Osteocyte (in vitro differentiated cells): ENCODE measurements around the gene PIGW. TPM values are rescaled to one million over a fixed set of nuclear protein-coding genes. Genes with fewer than 3 reads are reported as not detected.

Experiments
- DNase-seq: peaks from one replicate; pipeline ENCODE4 v3.0.0; 2021; ENCODE audit warnings: mixed read lengths; ENCODE audit not compliant: unreplicated experiment; ENCODE audit errors: extremely low spot score
- H3K27ac Mint-ChIP-seq: one replicate; pipeline ENCODE4 v1.8.0; 2021; ENCODE audit warnings: mild to moderate bottlenecking, mixed read lengths; ENCODE audit not compliant: unreplicated experiment
- H3K27me3 Mint-ChIP-seq: one replicate; pipeline ENCODE4 v1.8.0; 2021; ENCODE audit warnings: mixed read lengths; ENCODE audit not compliant: unreplicated experiment
- H3K36me3 Mint-ChIP-seq: one replicate; pipeline ENCODE4 v1.8.0; 2021; ENCODE audit warnings: mixed read lengths; ENCODE audit not compliant: unreplicated experiment
- H3K4me1 Mint-ChIP-seq: one replicate; pipeline ENCODE4 v1.8.0; 2021; ENCODE audit warnings: mixed read lengths; ENCODE audit not compliant: unreplicated experiment
- H3K4me3 Mint-ChIP-seq: one replicate; pipeline ENCODE4 v1.8.0; 2021; ENCODE audit warnings: mild to moderate bottlenecking, moderate library complexity, mixed read lengths; ENCODE audit not compliant: unreplicated experiment
- H3K9me3 Mint-ChIP-seq: one replicate; pipeline ENCODE4 v1.8.0; 2021; ENCODE audit warnings: mixed read lengths; ENCODE audit not compliant: unreplicated experiment
- total RNA-seq: library from RNA; stranded (reverse); gene quantifications from 2 replicates; pipeline ENCODE4 v1.2.1, GENCODE V29; 2021
- TF ChIP-seq, protein P1 (sequence below): fragments of 200-600 bp; sonication (generic); IDR thresholded peaks from 2 replicates; pipeline ENCODE4 v1.5.0; 2021; ENCODE audit warnings: antibody characterized with exemption, mild to moderate bottlenecking, moderate library complexity

The PIGW gene
- total RNA-seq, 1 donor from 2014 or later = 9.7 TPM

DNA sequence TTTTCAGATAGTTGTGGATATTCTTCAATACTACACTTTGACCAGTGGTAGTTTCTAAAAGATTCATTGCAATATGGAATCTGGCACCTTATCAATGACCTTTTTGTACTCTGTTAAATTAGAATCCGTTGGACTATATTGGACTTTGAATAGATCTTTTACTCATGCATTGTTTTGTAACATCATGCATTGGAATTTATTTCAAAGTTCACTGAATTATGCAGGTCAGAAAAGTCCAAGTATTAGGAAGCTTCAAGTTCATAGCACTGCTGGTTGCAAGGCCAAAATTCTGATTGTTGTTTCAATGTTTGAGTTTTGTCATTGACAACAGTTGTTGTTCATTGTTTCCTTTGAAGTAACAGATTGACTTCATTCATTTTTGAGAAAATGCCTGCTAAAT, 49.0 kb downstream of the PIGW start:
- Mint-ChIP-seq H3K4me1 (no peaks in the 10 kb centered on the region), H3K4me3 (no peak overlapping the region), H3K9me3 (no peaks in the 10 kb centered on the region), H3K36me3 (peaks cover 29% of the 10 kb centered on the region), H3K27me3 (no peaks in the 10 kb centered on the region), H3K27ac (no peak overlapping the region)
- no peak for DNase-seq
- TF ChIP-seq, protein P1, sequence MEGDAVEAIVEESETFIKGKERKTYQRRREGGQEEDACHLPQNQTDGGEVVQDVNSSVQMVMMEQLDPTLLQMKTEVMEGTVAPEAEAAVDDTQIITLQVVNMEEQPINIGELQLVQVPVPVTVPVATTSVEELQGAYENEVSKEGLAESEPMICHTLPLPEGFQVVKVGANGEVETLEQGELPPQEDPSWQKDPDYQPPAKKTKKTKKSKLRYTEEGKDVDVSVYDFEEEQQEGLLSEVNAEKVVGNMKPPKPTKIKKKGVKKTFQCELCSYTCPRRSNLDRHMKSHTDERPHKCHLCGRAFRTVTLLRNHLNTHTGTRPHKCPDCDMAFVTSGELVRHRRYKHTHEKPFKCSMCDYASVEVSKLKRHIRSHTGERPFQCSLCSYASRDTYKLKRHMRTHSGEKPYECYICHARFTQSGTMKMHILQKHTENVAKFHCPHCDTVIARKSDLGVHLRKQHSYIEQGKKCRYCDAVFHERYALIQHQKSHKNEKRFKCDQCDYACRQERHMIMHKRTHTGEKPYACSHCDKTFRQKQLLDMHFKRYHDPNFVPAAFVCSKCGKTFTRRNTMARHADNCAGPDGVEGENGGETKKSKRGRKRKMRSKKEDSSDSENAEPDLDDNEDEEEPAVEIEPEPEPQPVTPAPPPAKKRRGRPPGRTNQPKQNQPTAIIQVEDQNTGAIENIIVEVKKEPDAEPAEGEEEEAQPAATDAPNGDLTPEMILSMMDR = no peak

DNA sequence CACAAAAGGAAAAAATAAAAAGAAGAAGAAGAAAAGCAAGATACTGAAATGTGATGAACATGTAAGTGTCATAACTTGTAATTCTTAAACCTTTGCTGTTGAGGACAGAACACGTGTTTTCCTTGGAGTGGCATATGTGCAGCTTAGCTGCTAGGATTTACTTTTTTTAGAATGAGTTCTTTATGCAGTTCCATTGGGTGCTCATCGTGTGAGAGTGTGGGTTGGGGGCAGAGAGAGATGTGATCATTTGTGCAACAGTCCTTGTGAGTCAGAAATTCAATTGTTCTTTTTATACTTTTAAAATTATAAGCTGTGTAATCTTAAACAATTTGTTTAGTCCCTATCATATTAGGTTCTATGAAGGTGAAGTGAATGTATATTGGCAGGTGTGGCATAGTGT, 51.4 kb downstream of the PIGW start:
- H3K4me1 Mint-ChIP-seq = peaks cover 1% of the 10 kb centered on the region
- no peak for DNase-seq
- H3K36me3 Mint-ChIP-seq = peaks cover 31% of the 10 kb centered on the region
- H3K9me3 Mint-ChIP-seq = no peaks in the 10 kb centered on the region
- TF ChIP-seq, protein P1 = no peak
- H3K4me3 Mint-ChIP-seq = no peak overlapping the region
- H3K27me3 Mint-ChIP-seq = no peaks in the 10 kb centered on the region
- H3K27ac Mint-ChIP-seq = no peak overlapping the region

Other genes starting within 250 kb of the PIGW start
- not detected in 2 replicates for gene TBC1D3G, start 211.1 kb upstream of the PIGW start, total RNA-seq
- not detected in 2 replicates for gene TBC1D3H, start 146.6 kb upstream of the PIGW start, total RNA-seq
- 35.2 and 35.5 TPM in 2 replicates for gene ZNHIT3, start 48.3 kb upstream of the PIGW start, total RNA-seq
- gene MYO19, start 119 bp upstream of the PIGW start, total RNA-seq = 65.8 and 65.9 TPM in 2 replicates
- 67.7 and 76.1 TPM in 2 replicates for gene GGNBP2, start 9.9 kb downstream of the PIGW start, total RNA-seq
- gene DHRS11, start 56.9 kb downstream of the PIGW start, total RNA-seq = 7.1 TPM in 2 replicates
- gene MRM1, start 66.6 kb downstream of the PIGW start, total RNA-seq = 3.6 and 4.3 TPM in 2 replicates